B cell (primary cell): Measurements from ENCODE around the gene LBH.

Source experiments
- CTCF ChIP-seq: fragments of 200-600 bp; IDR thresholded peaks from one replicate; pipeline ENCODE4 v1.8.0; 2022; ENCODE audit warnings: antibody characterized with exemption, mild to moderate bottlenecking
- EZH2 ChIP-seq: IDR thresholded peaks from 2 replicates; pipeline ENCODE4 v1.6.1; 2012; ENCODE audit warnings: borderline replicate concordance, low read depth, mild to moderate bottlenecking, moderate library complexity, low read length; ENCODE audit not compliant: insufficient read depth, poor library complexity, severe bottlenecking

- TF ChIP-seq CTCF (no peak), EZH2 (no peak)
These were observed 52.7 kb downstream of the LBH start for GRCh38 chr2:30283931-30284565.
